GM19035 (cell line): ENCODE measurements around the gene KIAA1217.

Source experiments
- ATAC-seq: cut with Tn5 transposase; IDR thresholded peaks from one replicate; pipeline ENCODE4 v1.9.1; 2021; ENCODE audit not compliant: unreplicated experiment

Gene KIAA1217

DNA sequence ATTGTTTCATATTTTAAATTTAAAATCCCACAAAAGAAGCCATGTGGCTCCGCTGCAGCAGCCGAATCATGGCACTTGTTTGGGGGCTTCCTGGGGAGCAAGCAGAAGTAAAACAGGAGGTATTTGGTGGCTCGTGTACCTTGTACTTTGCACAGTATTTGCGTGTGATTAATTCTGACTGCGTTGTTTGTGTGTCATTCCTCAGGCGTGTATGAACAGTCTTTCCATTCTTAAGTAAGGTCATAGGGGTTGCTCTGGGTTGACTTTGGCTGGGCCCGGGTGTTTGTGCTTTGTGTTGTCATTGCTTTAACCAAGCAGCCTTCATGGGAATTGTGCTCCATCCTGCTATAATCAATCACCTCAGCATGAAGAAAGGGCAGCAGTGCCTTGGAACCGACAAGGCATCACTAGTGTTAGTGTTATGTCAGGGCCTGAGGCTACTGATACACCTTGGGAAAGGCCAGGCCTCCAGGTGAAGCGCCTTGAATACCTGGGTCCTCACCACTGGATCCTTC is 332.4 kb downstream of the KIAA1217 start:
- ATAC-seq: no peak

DNA sequence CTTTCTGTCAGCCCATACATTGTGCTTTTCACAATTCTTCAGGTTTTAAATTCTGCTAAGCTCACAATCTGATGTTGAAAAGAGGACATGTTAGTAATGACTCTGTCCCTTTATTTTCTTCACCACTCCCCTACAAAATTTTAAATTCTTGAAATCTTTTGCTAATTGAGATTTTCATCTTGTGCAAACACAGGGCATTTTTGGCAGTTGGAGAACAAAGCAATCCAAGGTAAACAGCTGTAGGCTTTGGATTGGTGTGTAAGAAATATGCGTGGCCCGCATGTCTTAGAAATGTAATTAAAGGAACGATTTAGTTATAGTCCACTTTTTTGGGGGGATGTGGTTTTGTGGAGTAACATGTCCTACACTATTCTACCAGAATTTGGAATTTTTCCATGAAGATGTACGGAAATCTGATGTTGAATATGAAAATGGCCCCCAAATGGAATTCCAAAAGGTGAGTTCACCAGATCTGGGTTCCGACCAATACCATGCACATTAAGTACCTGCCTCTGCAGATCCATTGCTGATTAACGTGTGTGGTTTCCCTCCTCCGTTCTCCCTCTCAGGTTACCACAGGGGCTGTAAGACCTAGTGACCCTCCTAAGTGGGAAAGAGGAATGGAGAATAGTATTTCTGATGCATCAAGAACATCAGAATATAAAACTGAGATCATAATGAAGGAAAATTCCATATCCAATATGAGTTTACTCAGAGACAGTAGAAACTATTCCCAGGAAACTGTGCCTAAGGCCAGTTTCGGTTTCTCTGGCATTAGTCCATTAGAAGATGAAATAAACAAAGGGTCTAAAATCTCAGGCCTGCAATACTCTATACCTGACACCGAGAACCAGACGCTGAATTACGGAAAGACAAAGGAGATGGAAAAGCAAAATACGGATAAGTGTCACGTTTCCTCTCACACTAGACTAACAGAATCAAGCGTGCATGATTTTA is 333.7 kb downstream of the KIAA1217 start:
- ATAC-seq: no peak

DNA sequence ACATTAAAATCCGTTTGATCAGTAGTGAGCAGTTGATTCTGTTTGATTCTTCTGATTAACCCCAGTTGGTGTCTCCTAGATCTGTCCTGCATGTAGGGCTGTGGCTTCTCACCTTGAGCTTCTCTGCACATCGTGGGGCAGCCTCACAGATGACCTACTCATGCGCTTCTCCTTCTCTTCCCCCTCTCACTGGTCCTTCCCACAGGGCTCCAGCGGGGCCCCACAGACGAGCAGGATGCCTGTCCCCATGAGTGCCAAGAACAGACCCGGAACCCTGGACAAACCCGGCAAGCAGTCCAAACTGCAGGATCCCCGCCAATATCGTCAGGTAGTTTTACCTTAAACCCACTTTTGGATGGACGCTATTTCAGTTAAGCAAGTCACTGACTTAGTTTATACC is 335.8 kb downstream of the KIAA1217 start:
- ATAC-seq: no peak

DNA sequence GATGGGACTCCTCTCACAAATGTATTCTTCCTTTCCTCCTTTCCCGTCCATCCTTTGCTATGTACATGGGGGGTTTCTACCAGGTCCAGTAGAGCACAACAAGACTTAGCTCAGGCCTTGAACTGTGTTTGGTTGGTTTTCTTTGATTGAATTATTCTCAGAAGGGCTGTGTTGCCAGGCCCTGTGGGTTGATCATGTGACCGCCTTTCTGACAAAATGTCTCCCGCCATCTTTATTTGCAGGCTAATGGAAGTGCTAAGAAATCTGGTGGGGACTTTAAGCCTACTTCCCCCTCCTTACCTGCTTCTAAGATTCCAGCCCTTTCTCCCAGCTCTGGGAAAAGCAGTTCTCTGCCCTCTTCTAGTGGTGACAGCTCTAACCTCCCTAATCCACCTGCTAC is 336.6 kb downstream of the KIAA1217 start:
- no peak for ATAC-seq

DNA sequence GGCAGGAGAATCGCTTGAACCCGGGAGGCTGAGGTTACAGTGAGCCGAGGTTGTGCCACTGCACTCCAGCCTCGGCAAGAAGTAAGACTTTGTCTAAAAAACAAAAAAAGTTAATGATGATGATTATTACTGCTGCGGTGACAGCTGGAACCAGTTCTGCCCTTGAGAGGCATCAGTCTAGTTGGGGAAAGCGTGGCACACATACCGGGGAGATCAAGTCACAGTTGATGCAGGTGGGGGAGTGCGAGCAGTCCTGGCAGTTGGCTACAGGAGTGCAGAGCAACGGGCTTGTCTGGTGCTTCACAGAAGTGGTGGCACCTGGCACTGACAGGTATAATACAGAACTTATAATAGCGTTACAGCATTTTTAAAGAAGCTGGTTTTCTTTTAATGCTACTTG is 341.7 kb downstream of the KIAA1217 start:
- no peak for ATAC-seq

DNA sequence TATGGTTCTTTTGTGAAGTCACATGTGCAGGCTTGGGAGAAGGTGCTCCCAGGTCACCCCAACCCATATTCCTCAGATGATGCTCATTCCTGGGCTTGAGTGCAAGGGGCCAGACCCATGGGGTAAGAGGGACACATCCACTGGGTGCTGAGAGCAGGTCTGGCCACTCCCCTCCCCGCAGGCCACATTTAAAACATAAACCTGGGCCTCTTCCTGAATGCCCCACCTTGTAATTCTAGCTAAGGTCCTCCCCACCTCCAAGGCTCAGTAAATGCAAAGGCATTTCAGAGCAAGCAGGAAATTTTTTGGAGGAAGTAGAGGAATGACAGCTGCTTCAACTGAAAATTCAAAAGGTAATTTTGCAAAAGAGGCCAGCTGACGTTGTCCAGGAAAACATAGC is 342.2 kb downstream of the KIAA1217 start:
- ATAC-seq: no peak

DNA sequence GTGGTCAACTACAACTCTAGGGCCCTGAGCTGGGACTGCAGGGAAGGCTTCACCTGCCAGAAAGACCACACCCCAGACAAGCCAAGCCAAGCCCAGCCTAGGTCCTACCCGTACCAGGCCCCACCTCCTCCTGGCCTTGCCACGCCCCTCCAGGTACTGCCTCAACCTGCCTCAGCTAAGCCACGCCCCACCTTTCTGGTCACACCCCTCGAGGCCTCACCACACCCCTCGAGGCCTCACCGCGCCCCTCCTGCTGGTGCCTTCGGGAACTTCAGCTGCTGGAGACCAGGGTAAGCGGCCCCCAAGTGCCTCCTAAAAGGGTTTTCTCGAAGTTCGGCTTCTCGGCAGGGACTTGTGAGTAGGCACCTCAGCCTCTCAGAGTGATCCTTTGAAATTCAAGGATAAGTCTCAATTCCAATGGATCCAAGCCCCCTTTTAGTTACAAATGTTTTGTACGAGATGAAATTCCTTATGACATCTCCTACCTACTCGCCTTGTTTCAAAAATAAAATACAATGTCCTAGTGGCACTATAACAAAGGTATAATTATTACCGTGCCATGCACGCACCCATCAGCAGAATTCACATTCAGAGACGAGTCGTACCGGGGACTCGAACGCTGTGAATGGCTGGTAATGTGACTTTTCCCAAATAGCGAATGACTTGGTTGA is 343.5 kb downstream of the KIAA1217 start:
- ATAC-seq: no peak

DNA sequence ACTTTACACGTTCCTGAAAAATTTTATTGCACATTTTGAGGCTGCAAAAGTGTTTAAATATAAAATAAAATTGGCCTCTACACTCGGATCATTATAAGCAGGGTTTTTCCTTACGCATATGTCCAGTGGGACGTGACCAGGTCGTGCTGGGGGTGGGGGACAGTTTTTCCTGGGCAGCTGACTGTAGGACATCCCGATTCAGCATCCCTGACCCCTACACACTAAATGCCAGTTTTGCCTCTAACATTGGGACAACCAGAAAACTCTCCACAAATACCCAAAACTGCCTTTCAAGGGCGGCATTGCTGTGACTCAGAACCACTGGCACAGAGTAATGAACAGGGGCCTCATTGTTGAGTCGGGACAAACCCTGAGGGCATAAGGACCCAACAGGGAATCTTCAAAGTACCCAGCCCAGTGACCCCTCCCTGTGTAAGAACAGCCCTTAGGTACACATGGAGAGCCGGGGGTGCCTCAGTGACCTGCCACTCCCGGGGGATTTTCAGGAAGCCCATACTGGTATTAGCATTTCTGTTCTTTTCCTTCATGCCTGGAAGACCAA is 344.2 kb downstream of the KIAA1217 start:
- no peak for ATAC-seq

DNA sequence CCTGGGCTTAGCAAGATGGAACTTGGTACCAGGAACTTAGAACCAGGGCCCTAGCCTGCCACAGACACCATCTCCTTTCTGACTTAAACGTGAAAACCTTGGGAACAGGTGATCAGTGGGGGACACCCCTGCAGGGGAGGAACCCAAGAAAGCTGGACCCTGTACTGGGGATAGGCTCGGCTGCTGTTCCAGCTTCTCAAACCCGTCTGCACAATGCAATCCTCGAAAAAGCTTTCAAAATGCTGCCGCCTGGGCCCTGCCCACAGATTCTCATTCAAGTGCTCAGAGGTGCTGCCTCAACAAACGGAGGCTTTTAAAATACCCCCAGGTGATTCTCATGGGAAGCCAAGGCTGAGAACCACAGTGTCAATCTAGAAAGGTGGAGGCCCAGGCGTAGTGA is 345.1 kb downstream of the KIAA1217 start:
- ATAC-seq: no peak

DNA sequence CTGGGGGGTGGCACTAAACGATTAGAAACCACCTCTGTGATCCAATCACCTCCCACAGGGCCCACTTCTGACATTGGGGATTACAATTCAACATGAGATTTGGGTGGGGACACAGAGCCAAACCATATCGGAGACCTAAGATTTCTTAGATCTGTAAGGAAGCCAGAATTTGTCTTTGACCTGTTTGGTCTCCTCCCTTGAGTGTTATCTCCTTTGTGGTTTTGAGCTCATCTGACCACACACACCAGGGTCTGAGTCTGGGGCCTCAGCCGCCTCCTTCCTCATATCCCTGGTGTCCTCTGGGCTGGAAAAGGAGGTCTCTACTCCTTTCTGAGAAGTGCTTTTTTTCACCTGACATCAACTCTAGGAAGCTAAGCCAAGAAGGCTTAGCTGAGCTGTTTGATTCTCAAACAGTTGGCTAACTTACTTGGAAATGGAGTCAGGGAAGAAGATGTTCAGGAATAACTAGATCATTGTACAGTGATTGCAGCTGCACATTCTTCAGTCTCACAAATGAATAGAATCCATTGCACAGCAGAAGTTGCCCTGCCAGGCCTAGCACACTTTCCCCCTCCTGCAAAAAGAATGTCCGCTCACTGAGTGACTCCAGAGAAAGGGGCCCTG is 347.3 kb downstream of the KIAA1217 start:
- ATAC-seq: no peak

DNA sequence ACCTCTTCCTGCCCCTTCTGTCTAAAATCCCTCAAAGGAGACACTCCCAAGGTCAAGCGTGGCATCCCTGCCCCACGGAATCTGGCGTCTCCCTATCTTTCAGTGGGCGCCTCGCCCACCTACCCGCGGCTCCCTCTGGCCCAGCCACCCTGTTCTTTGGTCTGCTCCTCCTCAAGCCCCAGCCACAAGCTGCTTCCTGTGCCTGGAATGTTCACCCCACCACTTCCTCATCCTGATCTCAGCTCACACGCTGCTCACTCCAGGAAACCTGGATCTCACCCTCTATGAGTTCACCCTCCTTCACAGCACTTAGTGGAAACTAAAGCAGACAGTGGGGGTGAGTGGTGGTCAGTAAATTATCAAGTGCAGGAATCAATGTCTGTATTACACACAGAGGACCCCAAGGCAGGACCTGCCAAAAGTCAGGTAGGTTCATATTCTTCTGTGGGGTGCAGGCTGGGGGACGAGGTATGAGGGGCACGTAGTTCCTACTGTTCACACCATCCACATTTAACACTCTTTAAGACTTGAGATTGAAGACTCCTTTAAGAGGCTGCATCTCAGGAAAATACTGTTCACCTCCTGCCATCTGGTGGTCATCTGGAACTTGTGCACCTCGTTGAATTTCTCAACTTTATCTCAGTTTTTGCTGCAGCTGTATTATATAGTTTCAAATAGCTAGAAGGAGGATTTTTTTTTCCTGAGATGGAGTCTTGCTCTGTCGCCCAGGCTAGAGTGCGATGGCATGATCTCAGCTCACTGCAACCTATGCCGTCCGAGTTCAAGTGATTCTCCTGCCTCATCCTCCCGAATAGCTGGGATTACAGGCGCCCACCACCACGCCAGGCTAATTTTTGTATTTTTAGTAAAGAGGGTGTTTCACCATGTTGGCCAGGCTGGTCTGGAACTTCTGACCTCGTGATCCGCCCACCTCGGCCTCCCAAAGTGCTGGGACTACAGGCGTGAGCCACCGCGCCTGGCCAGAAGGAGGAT is 348.1 kb downstream of the KIAA1217 start:
- ATAC-seq: peak; percentile 76

DNA sequence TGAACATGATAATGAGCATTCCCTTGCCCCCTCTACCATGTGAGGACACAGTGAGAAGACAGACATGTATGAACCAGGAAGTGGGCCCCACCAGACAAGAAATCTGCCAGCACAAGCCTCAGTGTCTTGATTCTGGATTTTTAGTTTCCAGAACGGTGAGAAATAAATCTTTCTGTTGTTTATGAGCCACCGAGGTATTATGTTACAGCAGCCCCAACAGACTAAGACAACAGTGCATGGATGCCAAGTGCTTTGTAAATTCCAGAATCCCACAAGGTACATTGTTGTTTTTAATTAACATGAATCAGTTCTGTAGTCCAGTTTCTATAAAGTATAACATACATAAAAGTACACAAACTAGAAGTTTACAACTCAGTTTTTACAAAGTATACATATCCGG is 352.5 kb downstream of the KIAA1217 start:
- no peak for ATAC-seq

DNA sequence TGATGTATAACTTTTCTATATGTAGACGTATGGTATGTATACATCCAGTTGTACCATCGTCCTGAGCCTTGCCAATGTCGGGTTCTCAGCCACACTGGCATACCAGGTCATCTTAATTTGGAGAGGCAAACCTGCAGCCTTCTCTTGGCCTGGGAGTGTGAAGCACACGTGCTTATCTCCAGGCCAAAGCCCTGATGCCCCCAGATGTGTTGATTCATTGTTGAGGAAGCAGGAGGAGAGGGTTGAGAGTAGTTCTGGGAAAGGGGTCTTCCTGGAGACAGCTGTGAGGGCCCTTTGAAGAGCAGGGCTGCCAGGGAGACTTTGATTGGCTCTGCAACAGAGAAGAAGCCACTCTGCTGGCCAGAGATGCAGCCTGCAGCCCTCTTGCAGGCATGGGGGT is 359.1 kb downstream of the KIAA1217 start:
- ATAC-seq: no peak

DNA sequence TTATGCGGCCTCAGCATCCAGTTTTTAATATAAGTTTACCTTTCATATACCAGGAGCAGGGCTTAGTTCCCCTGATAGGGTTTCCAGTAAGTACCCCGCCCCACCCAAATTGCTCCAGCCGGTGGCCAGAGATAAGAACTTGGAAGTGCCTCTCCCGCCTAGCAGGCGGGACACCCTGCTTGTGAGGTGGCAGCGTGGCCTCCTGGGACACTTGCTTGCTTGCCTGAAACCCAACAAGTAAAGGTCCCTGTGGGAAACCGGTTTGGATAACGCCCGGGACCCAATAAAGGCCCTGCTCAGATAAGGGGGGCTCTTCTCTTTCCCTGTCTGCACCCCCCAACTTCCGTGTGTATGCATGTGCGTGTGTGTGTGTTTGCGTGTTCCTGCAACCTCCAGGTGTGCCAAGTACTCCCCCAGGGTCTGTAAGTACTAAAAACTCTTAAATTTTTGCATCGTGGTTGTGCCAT is 360.4 kb downstream of the KIAA1217 start:
- no peak for ATAC-seq

DNA sequence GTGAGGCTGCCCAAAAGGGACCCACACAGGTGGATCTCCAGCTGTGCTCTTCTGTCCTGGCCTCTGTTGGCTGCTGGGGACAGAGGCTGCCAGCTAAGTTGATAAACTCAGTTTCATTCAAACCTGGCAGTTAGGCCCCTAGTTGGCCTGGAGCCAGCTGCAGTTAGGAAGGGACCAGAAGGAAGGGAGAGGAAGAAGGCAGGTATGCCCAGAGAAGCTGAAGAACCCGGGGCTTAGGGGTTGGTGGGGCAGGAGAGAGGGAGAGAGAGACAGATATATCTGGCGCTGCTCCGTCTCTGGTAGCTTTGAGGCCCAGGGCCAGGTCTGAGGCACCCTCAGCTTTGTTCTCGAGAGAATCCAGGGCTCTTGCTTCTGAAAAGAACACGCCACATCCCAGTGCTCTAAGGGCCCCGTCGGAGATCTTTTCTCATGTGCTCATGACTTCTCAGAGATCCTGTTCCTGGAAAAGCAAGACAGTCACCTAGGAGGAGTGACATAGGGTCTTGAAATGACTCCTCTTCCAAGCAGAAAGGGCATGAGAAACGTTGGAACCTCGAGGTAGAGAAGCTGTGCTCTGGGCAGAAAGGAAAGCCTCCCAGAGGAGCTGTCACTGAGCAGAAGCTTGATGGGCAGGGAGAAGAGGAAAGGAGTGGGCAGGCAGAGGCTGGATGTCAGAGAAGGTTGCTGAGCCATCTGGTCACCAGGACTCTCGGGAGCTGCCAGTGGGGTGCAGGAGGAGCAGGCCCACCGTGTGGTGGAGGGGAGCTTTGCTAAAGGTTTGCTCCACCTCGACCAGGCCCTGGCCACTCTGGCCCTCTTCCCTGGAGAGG is 361.1 kb downstream of the KIAA1217 start:
- ATAC-seq: no peak

DNA sequence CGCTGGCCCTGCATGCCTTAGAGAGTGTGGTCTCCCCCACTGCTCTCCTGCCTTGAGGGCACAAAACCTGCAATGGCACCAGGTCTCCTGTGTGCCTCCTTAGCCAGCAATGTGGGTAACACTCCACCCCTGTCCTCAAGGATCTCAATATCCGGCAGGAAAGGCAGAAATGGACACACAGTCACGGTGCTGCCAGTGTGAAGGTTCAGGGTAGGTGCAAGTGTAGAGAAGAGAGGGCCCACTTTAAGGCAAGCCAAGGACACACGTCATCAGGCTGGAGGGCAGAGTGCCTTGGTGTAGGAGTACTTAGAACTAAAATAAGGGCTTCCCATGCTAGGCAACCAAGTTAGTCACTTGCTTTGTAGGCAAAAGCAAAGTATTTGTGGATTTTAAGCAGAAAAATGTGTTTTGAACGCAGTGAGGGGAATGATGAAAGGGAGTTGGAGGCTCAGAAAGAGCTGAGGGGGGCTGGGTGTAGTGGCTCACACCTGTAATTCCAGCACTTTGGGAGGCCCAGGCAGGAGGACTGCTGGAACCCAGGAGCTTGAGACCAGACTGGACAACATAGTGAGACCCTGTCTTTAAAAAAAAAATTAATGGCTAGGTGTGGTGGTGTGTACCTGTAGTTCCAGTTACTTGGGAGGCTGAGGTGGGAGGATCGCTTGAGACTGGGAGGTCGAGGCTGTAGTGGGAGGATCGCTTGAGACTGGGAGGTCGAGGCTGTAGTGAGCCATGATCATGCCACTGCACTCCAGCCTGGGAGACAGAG is 361.9 kb downstream of the KIAA1217 start:
- ATAC-seq: no peak

DNA sequence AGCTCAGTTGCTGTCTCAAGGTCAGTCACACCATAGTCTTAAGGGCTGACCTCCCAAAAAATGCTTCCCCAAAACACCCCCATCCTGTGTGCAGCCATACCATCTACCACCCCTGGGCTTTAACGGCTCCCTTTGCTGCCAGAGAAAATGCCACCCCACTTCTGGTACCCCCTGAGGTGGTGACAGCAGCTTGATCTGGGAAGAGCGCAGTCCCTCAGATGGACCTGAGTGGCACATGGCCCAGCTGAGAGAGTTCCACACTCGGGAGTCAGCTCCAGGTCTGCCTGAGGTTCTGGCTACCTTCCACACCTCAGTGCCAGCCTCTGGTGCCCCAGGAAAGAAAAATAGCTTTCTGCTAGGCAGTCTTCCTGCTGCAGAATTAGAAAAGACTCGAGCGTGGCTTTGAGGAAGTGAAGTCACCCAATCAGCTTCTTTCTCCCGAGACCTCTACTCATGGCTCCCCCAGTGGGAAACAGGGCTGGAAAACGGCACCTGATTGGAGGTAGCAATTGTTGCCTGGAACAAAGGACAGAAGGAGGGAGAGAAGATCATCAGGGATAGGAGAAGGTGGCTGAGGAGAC is 363.0 kb downstream of the KIAA1217 start:
- no peak for ATAC-seq

DNA sequence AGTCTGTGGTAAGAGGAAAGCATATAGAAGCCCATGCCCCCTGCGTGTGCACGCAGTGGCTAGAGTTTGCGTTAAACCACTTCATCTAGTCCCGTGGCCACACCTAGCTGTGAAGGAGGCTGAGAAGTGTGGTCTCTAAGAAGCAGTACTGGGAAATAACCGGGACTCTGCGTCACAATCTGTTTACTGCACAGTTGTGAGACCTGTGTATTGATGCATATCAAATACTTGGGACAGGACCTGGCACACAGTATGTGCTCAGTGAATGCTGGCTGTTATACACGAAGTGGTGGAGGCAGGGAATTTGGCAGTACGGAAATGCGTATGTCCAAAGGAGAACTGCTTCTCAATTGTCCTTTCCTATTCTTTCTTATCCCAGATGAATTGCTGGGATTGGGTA is 365.2 kb downstream of the KIAA1217 start:
- ATAC-seq: no peak
